ENCODE data around the gene KRT82. TPM values are rescaled to one million over a fixed set of nuclear protein-coding genes. Genes with fewer than 3 reads are reported as not detected.

The KRT82 gene
- total RNA-seq, 1 donor = not detected

DNA sequence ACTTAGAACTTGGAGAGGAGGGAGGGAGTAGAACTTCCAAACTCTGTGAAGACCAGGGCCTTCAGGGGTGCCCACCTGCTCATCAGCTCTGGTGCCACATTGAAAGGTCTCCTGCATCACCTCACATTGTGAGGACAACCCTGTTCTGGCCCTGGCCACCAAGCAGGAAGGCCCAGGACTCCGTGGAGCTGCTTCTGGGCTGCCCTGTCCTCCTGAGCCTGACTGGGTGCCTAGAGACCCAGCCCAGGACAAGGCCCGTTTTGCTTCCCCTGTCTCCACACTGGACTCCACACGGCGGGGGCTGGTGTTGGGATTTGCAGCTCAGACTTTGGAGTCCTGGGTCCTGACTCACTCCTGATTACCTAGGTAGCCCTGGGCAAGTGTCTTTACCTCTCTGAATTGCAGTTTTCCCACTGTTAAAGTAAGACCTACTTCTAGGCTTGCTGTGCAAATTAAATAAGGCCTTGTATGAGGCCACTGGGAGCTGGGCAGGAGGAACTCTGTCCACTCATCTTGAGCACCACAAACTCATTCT lies 12.5 kb upstream of the KRT82 start:
- TF ChIP-seq, protein P1, sequence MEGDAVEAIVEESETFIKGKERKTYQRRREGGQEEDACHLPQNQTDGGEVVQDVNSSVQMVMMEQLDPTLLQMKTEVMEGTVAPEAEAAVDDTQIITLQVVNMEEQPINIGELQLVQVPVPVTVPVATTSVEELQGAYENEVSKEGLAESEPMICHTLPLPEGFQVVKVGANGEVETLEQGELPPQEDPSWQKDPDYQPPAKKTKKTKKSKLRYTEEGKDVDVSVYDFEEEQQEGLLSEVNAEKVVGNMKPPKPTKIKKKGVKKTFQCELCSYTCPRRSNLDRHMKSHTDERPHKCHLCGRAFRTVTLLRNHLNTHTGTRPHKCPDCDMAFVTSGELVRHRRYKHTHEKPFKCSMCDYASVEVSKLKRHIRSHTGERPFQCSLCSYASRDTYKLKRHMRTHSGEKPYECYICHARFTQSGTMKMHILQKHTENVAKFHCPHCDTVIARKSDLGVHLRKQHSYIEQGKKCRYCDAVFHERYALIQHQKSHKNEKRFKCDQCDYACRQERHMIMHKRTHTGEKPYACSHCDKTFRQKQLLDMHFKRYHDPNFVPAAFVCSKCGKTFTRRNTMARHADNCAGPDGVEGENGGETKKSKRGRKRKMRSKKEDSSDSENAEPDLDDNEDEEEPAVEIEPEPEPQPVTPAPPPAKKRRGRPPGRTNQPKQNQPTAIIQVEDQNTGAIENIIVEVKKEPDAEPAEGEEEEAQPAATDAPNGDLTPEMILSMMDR (IDR thresholded peaks at IDR 0.05; ENCODE audit: insufficient read depth, low read length) = no peak
- H3K4me3 ChIP-seq (ENCODE audit: low read depth, low read length) = no peak overlapping the region
- DNase-seq (ENCODE audit: low read depth) = no peak

DNA sequence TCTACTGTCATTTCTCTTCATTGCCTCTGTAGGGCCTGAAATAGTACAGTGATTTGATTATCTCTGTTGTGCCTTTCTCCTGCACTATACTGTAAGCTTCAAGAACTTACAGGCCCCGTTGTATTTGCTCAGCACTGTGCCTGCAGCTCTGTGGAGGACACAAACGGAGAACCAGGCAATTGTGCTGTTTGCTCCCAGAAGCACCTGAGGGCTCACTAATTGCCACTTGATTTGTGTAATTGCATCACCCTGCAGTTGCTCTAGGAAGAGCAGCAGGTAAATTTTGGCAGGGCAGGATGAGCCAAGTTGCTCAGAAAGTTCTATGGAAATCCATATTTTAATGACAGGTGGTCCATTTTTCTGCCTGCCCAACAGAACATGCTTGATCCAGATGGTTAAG lies 11.6 kb upstream of the KRT82 start:
- no peak overlapping the region for H3K4me3 ChIP-seq (ENCODE audit: low read depth, low read length)
- TF ChIP-seq, protein P1 (IDR thresholded peaks at IDR 0.05; ENCODE audit: insufficient read depth, low read length) = no peak
- no peak for DNase-seq (ENCODE audit: low read depth)

DNA sequence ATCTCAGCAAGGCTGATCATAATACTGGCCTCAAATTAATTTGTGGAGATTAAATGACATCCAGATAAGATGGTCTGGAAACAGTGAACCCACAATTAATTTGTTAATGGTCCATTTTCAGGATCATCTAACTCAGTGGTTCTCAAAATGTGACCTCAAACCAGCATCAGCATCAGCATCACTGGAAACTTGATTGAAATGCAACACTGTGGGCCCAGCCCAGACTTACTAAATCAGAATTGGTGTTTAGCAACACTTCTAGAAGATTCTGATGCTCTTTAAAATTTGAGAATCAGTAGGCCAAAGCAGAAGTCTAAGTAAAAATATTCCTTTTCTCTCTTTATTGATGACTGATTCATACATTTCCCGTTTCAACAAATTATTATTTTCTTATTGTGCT lies 10.7 kb upstream of the KRT82 start:
- TF ChIP-seq, protein P1 (IDR thresholded peaks at IDR 0.05; ENCODE audit: insufficient read depth, low read length) = no peak
- no peak for DNase-seq (ENCODE audit: low read depth)
- no peak overlapping the region for H3K4me3 ChIP-seq (ENCODE audit: low read depth, low read length)

DNA sequence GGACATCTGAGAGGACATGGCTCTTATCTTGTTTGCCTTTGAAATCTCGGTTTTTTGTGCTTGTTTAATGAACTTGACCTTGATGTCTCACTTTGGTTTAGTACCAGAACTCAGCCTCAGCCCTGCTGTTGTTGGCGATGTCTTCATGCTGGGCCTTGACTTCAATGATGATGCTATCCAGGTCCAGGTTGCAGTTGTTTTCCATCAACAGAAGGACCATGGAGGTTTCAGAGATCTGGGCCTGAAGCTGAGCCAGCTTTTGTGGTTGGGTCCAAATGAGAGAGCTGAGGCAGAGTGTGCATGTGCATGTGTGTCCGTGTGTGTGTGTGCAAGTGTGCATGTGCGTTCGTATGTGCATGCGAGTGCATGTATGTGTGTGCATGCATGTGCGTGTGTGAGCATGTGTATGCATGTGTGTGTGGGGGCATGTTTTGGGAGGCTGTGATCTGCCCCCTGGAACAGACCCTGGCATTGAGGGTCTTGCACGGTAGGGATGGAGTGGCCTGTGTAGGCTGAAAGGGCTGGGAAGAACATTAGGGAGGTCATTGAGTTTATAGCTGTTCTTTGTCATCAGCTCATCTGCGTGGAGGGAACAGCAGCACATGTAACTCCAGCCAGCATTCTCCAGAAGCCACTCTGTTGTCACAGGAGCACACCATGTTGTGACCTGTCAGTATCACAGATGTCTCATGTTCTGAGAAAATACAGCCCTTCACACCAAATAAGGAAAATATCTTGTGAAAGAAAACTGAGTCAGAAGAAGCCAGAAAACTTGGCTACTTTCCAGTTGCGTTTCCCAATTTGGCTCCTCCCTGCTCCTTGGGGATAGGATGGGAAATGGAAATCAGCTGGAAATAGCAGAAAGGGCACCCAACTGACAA lies 10.0 kb upstream of the KRT82 start:
- no peak overlapping the region for H3K4me3 ChIP-seq (ENCODE audit: low read depth, low read length)
- DNase-seq (ENCODE audit: low read depth) = peak; percentile 79
- TF ChIP-seq, protein P1 (IDR thresholded peaks at IDR 0.05; ENCODE audit: insufficient read depth, low read length) = no peak

DNA sequence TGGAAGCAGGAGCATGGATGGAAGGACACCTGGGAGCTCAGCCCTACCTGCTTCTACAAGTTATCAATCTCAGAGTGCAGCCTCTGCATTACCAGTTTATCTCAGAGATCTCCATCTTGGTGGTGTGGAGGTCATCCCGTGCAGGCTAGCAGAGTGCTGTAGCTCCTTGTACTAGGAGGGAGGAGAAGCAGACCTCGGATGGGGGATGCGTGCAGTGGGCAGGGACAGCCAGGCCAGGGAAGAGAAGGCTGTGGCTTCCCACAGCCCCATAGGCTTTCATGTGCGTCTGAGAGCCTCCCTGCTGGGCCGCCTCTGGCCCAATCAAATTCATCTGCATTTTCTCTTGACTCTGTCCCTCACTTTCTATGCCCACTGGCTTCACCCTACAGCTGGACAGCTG lies 8.8 kb upstream of the KRT82 start:
- H3K4me3 ChIP-seq (ENCODE audit: low read depth, low read length) = no peak overlapping the region
- no peak for DNase-seq (ENCODE audit: low read depth)
- TF ChIP-seq, protein P1 (IDR thresholded peaks at IDR 0.05; ENCODE audit: insufficient read depth, low read length) = no peak

DNA sequence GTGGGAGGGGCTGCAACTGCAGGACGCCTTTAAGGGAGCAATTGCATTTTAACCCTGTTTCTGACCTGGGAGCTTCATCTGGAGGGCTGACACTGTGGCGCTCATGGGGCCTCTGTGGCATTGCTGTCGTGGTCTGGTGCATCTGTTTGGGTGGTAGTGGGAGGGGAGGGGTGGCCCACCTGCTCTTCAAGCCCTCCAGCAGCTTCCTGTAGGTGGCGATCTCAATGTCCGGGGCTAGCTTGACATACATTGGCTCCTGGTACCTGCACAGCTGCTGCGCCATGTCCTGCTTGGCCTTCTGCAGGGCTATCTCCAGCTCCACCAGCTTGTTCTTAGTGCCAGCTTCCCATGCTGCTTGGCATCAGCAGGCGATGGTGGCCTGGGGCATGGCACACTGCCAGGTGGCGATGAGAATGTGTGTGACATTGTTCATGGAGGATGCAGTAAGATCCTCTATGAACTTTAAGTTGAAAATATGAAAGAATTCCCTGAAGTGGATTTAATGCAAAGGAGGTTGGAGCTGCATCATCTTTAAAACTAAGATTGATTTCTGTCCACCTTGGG lies 7.7 kb upstream of the KRT82 start:
- TF ChIP-seq, protein P1 (IDR thresholded peaks at IDR 0.05; ENCODE audit: insufficient read depth, low read length) = no peak
- DNase-seq (ENCODE audit: low read depth) = no peak
- no peak overlapping the region for H3K4me3 ChIP-seq (ENCODE audit: low read depth, low read length)

All from fibroblast of the aortic adventitia (primary cell).